ENCODE data around the gene PRR29.

Gene PRR29

DNA sequence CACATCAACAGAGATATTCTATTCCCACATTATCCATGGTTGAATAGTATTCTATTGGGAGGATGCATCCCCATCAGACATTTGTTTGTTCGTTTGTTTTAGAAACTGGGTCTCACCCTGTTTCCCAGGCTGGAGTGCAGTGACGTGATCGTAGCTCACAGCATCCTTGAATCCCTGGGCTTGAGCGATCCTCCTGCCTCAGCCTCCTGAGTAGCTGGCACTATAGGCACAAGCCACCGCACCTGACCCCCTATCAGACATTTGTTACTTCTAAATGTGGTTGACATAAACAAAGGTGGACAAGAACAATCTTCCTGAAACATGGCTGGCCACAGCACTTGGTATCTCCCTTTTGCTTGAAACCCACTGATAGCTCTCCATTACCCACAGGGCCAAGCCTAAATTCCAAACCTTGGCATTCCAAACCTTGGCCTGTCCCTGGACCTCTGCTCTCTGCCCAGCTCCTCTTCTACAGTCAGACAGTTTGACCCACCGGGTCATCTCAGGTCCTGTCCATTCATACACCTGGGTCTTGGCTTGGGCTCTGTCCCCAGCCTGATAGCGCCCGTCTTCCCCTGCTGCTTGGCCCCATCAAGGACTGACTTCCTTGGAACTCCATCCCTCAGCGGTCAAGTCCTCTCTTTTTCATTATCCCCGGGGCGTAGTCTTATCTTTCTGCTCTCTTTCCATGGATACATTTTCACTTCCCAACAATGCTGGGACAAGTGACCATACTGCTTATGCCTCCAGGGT, 1.5 kb upstream of the PRR29 start:
- Histone ChIP-seq H3K4me2 (ENCODE audit: low read length) (no peak overlapping the region), H3K9ac (ENCODE audit: low read length) (no peak overlapping the region), H3K79me1 (ENCODE audit: low read length) (peaks cover 2% of the 10 kb centered on the region), H2BK5ac (ENCODE audit: low read depth, low read length, poor library complexity) (no peak overlapping the region), H3K14ac (ENCODE audit: low read length) (no peak overlapping the region), H2BK12ac (ENCODE audit: low read length) (no peak overlapping the region), H3K9me3 (ENCODE audit: insufficient read depth, low read depth, low read length) (peaks cover 9% of the 10 kb centered on the region), H4K8ac (ENCODE audit: low read depth, low read length) (no peak overlapping the region), H3K23ac (ENCODE audit: low read length) (no peak overlapping the region), H2AK5ac (ENCODE audit: low read length) (no peak overlapping the region), H3K4me3 (ENCODE audit: low read depth, low read length) (no peak overlapping the region), H3K79me2 (ENCODE audit: control insufficient read depth, insufficient read depth, low read length, poor library complexity) (no peaks in the 10 kb centered on the region), H3K27ac (ENCODE audit: low read depth, low read length) (no peak overlapping the region), H3K4ac (ENCODE audit: low read depth, low read length) (no peak overlapping the region), H3K18ac (ENCODE audit: low read length) (no peak overlapping the region), H2BK120ac (ENCODE audit: insufficient read depth, low read length, poor library complexity) (no peak overlapping the region), H2AFZ (ENCODE audit: insufficient read depth, low read length, poor library complexity) (no peak overlapping the region), H3K27me3 (ENCODE audit: insufficient read depth, low read length) (no peaks in the 10 kb centered on the region), H3K36me3 (ENCODE audit: control insufficient read depth in 1 of 2, insufficient read depth in 2 of 2, low read length in 2 of 2) (no peaks in the 10 kb centered on the region), H4K91ac (ENCODE audit: low read depth, low read length) (no peak overlapping the region), H4K12ac (ENCODE audit: low read depth, low read length) (no peak overlapping the region), H3K4me1 (ENCODE audit: control insufficient read depth in 1 of 2, insufficient read depth in 2 of 2, low read length in 2 of 2) (peaks cover 8 to 12% of the 10 kb centered on the region in 2 experiments)
- WGBS (ENCODE audit: extremely low coverage, insufficient coverage, insufficient read length), result no CpG with 5 or more reads among the region's 11 CpGs
- no peak for DNase-seq

DNA sequence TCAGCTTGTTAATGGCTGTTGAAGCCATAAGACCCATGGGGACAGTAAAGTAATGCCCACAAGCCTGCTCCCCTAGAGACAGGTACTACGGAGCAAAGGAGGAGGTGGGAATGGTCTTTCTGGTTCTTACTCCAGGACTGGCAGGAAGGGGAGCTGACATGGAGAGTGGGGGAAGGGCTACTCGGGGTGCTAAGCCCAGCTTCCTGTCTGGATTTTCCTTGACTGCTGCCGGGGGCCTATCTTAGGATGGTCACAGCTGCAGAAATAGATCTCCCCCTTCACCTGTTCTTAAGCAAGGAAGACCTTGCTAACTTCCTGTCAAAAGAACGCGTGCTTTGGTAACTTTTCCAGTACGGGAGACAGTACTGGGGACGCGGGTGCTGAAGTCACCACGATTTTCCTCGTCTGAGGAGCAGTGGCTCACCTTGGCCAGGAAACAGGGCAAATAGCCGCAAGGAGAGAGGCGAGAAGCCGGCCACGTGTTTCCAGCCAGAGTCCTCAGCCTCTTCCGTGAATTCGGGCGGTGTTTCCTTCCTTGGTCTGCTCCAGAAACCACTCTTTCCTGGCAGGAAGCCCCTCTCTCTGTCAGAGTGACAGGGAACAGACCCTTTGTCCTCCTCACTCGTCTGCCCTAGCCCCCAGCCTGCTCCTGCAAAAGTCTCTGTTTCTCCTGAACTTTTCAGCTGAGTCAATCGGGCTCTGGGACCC, 656 bp upstream of the PRR29 start:
- Histone ChIP-seq H3K36me3 (ENCODE audit: control insufficient read depth in 1 of 2, insufficient read depth in 2 of 2, low read length in 2 of 2) (no peaks in the 10 kb centered on the region), H3K9me3 (ENCODE audit: insufficient read depth, low read depth, low read length) (peaks cover 9% of the 10 kb centered on the region), H3K4me2 (ENCODE audit: low read length) (peak overlapping the region; percentile 65), H2BK12ac (ENCODE audit: low read length) (no peak overlapping the region), H2BK5ac (ENCODE audit: low read depth, low read length, poor library complexity) (no peak overlapping the region), H3K18ac (ENCODE audit: low read length) (no peak overlapping the region), H4K12ac (ENCODE audit: low read depth, low read length) (no peak overlapping the region), H3K4me3 (ENCODE audit: low read depth, low read length) (no peak overlapping the region), H4K91ac (ENCODE audit: low read depth, low read length) (no peak overlapping the region), H3K9ac (ENCODE audit: low read length) (no peak overlapping the region), H3K23ac (ENCODE audit: low read length) (no peak overlapping the region), H2BK120ac (ENCODE audit: insufficient read depth, low read length, poor library complexity) (no peak overlapping the region), H4K8ac (ENCODE audit: low read depth, low read length) (peak overlapping the region; percentile 72), H3K4me1 (ENCODE audit: control insufficient read depth in 1 of 2, insufficient read depth in 2 of 2, low read length in 2 of 2) (peaks cover 8 to 12% of the 10 kb centered on the region in 2 experiments), H3K27me3 (ENCODE audit: insufficient read depth, low read length) (no peaks in the 10 kb centered on the region), H2AK5ac (ENCODE audit: low read length) (no peak overlapping the region), H3K79me2 (ENCODE audit: control insufficient read depth, insufficient read depth, low read length, poor library complexity) (no peaks in the 10 kb centered on the region), H3K14ac (ENCODE audit: low read length) (no peak overlapping the region), H3K4ac (ENCODE audit: low read depth, low read length) (no peak overlapping the region), H2AFZ (ENCODE audit: insufficient read depth, low read length, poor library complexity) (peak overlapping the region; percentile 95), H3K27ac (ENCODE audit: low read depth, low read length) (no peak overlapping the region), H3K79me1 (ENCODE audit: low read length) (peaks cover 2% of the 10 kb centered on the region)
- no peak for DNase-seq
- whole genome bisulfite sequencing (ENCODE audit: extremely low coverage, insufficient coverage, insufficient read length), result no CpG with 5 or more reads among the region's 19 CpGs

- Histone ChIP-seq H3K36me3 (ENCODE audit: control insufficient read depth in 1 of 2, insufficient read depth in 2 of 2, low read length in 2 of 2) (no peaks in the 10 kb centered on the region), H3K23ac (ENCODE audit: low read length) (no peak overlapping the region), H2AK5ac (ENCODE audit: low read length) (no peak overlapping the region), H2BK12ac (ENCODE audit: low read length) (no peak overlapping the region), H3K27me3 (ENCODE audit: insufficient read depth, low read length) (no peaks in the 10 kb centered on the region), H3K4me1 (ENCODE audit: control insufficient read depth in 1 of 2, insufficient read depth in 2 of 2, low read length in 2 of 2) (peaks cover 8 to 12% of the 10 kb centered on the region in 2 experiments), H4K12ac (ENCODE audit: low read depth, low read length) (no peak overlapping the region), H2BK120ac (ENCODE audit: insufficient read depth, low read length, poor library complexity) (no peak overlapping the region), H3K4me2 (ENCODE audit: low read length) (peak overlapping the region; percentile 65), H3K9me3 (ENCODE audit: insufficient read depth, low read depth, low read length) (peaks cover 6% of the 10 kb centered on the region), H3K4me3 (ENCODE audit: low read depth, low read length) (peak overlapping the region; percentile 66), H3K79me2 (ENCODE audit: control insufficient read depth, insufficient read depth, low read length, poor library complexity) (no peaks in the 10 kb centered on the region), H3K14ac (ENCODE audit: low read length) (no peak overlapping the region), H4K91ac (ENCODE audit: low read depth, low read length) (no peak overlapping the region), H2AFZ (ENCODE audit: insufficient read depth, low read length, poor library complexity) (no peak overlapping the region), H3K18ac (ENCODE audit: low read length) (no peak overlapping the region), H3K79me1 (ENCODE audit: low read length) (peaks cover 2% of the 10 kb centered on the region), H3K9ac (ENCODE audit: low read length) (no peak overlapping the region), H4K8ac (ENCODE audit: low read depth, low read length) (no peak overlapping the region), H3K27ac (ENCODE audit: low read depth, low read length) (no peak overlapping the region), H3K4ac (ENCODE audit: low read depth, low read length) (no peak overlapping the region), H2BK5ac (ENCODE audit: low read depth, low read length, poor library complexity) (no peak overlapping the region)
- WGBS (ENCODE audit: extremely low coverage, insufficient coverage, insufficient read length), result no CpG with 5 or more reads among the region's 33 CpGs
- no peak for DNase-seq
Observed at GRCh38 chr17:63998721-63999679, 849 bp downstream of the PRR29 start.

Measured in trophoblast cell (in vitro differentiated cells and primary cell).